PC-3 (cell line): Measurements from ENCODE around the gene DLG2. TPM values are rescaled to one million over a fixed set of nuclear protein-coding genes. Genes with fewer than 3 reads are reported as not detected.

ENCODE experiments used
- ATAC-seq: fragments of 200-7000 bp; cut with Tn5 transposase; 2 replicates; pipeline ENCODE4 v1.9.1; 2020; ENCODE audit warnings: mild to moderate bottlenecking, moderate library complexity
- BruUV-seq: library from RNA; stranded (reverse); fragments of 400-500 nt; replicated peaks from 2 replicates; lab custom pipeline; 2021; lab: Mats Ljungman, UMichigan
- CTCF ChIA-PET: fragments of 300-600 bp; sonication (Branson Sonifier 250); formaldehyde crosslinking; loops from one replicate; lab custom pipeline; 2022; ENCODE audit warnings: antibody characterized with exemption; lab: Charles Lee
- POLR2A ChIA-PET: fragments of 300-600 bp; sonication (Branson Sonifier 250); formaldehyde crosslinking; loops from one replicate; lab custom pipeline; 2022; ENCODE audit warnings: antibody characterized with exemption; ENCODE audit not compliant: unreplicated experiment; lab: Charles Lee
- DNase-seq: peaks from one replicate; pipeline ENCODE4 v3.0.0-alpha.2; 2015
- H2AFZ ChIP-seq: fragments of 300-600 bp; sonication (generic); 2 replicates; pipeline ENCODE4 v1.6.0; 2016; ENCODE audit warnings: antibody characterized with exemption, low read length
- H3F3A ChIP-seq: fragments of 300-600 bp; sonication (generic); one replicate; pipeline ENCODE4 v1.6.0; 2017; ENCODE audit warnings: antibody characterized with exemption, low read length, control low read depth, mild to moderate bottlenecking; ENCODE audit not compliant: unreplicated experiment
- H3K27ac ChIP-seq: fragments of 300-600 bp; sonication (generic); 2 replicates; pipeline ENCODE4 v1.5.1; 2016; ENCODE audit warnings: mild to moderate bottlenecking, low read length
- H3K27me3 ChIP-seq: fragments of 300-600 bp; sonication (generic); 2 replicates; pipeline ENCODE4 v1.6.1; 2016; ENCODE audit warnings: low read length, mixed read lengths
- H3K36me3 ChIP-seq: fragments of 300-600 bp; sonication (generic); 2 replicates; pipeline ENCODE4 v1.6.1; 2016; ENCODE audit warnings: low read depth, mixed run types, low read length, mixed read lengths
- H3K4me1 ChIP-seq: fragments of 300-600 bp; sonication (generic); 2 replicates; pipeline ENCODE4 v1.5.1; 2016; ENCODE audit warnings: low read length; ENCODE audit not compliant: insufficient read depth
- H3K4me2 ChIP-seq: fragments of 300-600 bp; sonication (generic); 2 replicates; pipeline ENCODE4 v1.6.0; 2016; ENCODE audit warnings: low read length
- H3K4me3 ChIP-seq: fragments of 300-600 bp; sonication (generic); 2 replicates; pipeline ENCODE4 v1.5.1; 2016; ENCODE audit warnings: mild to moderate bottlenecking, low read length, mixed read lengths
- H3K79me2 ChIP-seq: fragments of 300-600 bp; sonication (generic); 2 replicates; pipeline ENCODE4 v1.6.1; 2017; ENCODE audit warnings: low read length, mixed read lengths
- H3K9ac ChIP-seq: fragments of 300-600 bp; sonication (generic); 2 replicates; pipeline ENCODE4 v1.6.0; 2016; ENCODE audit warnings: mild to moderate bottlenecking, low read length
- H3K9me2 ChIP-seq: fragments of 300-600 bp; sonication (generic); replicated peaks from 2 replicates; pipeline ENCODE4 v1.6.1; 2016; ENCODE audit warnings: mixed run types, low read length, mixed read lengths
- H3K9me3 ChIP-seq: fragments of 300-600 bp; sonication (generic); 2 replicates; pipeline ENCODE4 v1.6.1; 2016; ENCODE audit warnings: low read length, mixed read lengths
- H4K20me1 ChIP-seq: fragments of 300-600 bp; sonication (generic); 2 replicates; pipeline ENCODE4 v1.6.1; 2016; ENCODE audit warnings: low read length, mixed read lengths
- EZH2 ChIP-seq: fragments of 300-600 bp; sonication (generic); IDR thresholded peaks from one replicate; pipeline ENCODE4 v1.6.1; 2017; ENCODE audit warnings: antibody characterized with exemption, mild to moderate bottlenecking, low read length; ENCODE audit not compliant: unreplicated experiment
- EZH2phosphoT487 ChIP-seq: fragments of 300-600 bp; sonication (generic); IDR thresholded peaks from 2 replicates; pipeline ENCODE4 v1.6.1; 2018; ENCODE audit warnings: mild to moderate bottlenecking, antibody characterized with exemption, low read length, borderline replicate concordance
- intact Hi-C: fragments of 100-400 bp; cut with micrococcal nuclease; formaldehyde crosslinking; loops from 2 replicates; pipeline ENCODE4 v1.9.0; 2023
- total RNA-seq: library from RNA; depleted of rRNA; stranded (reverse); fragments of >200 nt; gene quantifications from 2 replicates; pipeline ENCODE4 v1.2.3, GENCODE V29; 2014
- TF ChIP-seq, protein P1 (sequence below): fragments of 300-600 bp; sonication (generic); conservative IDR thresholded peaks from 2 replicates; pipeline ENCODE4 v1.5.1; 2017; ENCODE audit warnings: antibody characterized with exemption, low read depth, mild to moderate bottlenecking, low read length

Gene DLG2
- total RNA-seq, 1 experiment from 2014 or later = 0.58 TPM

- no peak overlapping the region for H2AFZ ChIP-seq
- POLR2A ChIA-PET = no interaction called here
- no peak overlapping the region for H3K9ac ChIP-seq
These were observed 2062.3 kb downstream of the DLG2 start for GRCh38 chr11:83564870-83565269.

GRCh38 chr11:83558281-83558680 lies 2068.9 kb downstream of the DLG2 start:
- H3K27ac ChIP-seq = no peak overlapping the region
- 0 out of 2 replicates have a peak, but pooled peaks cover 6% of the 10 kb centered on the region for H3K27me3 ChIP-seq
- DNase-seq (no peak), ATAC-seq (no peak)
- H3K9ac ChIP-seq = no peak overlapping the region
- H4K20me1 ChIP-seq = no peaks in the 10 kb centered on the region
- H3K36me3 ChIP-seq = no peaks in the 10 kb centered on the region
- POLR2A ChIA-PET = no interaction called here
- no TSS peak for BruUV-seq
- no peaks in the 10 kb centered on the region for H3K9me2 ChIP-seq
- TF ChIP-seq, protein P1, sequence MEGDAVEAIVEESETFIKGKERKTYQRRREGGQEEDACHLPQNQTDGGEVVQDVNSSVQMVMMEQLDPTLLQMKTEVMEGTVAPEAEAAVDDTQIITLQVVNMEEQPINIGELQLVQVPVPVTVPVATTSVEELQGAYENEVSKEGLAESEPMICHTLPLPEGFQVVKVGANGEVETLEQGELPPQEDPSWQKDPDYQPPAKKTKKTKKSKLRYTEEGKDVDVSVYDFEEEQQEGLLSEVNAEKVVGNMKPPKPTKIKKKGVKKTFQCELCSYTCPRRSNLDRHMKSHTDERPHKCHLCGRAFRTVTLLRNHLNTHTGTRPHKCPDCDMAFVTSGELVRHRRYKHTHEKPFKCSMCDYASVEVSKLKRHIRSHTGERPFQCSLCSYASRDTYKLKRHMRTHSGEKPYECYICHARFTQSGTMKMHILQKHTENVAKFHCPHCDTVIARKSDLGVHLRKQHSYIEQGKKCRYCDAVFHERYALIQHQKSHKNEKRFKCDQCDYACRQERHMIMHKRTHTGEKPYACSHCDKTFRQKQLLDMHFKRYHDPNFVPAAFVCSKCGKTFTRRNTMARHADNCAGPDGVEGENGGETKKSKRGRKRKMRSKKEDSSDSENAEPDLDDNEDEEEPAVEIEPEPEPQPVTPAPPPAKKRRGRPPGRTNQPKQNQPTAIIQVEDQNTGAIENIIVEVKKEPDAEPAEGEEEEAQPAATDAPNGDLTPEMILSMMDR = no peak
- TF ChIP-seq EZH2 = no peak
- no peak for TF ChIP-seq EZH2phosphoT487
- H3K79me2 ChIP-seq = no peaks in the 10 kb centered on the region
- H2AFZ ChIP-seq = no peak overlapping the region
- H3F3A ChIP-seq = no peaks in the 10 kb centered on the region
- no peaks in the 10 kb centered on the region for H3K4me1 ChIP-seq
- no peak overlapping the region for H3K4me2 ChIP-seq
- intact Hi-C loops = no loop called here
- H3K4me3 ChIP-seq = no peak overlapping the region
- H3K9me3 ChIP-seq = no peaks in the 10 kb centered on the region
- CTCF ChIA-PET = no interaction called here

More at GRCh38 chr11:83564870-83565269, 2062.3 kb downstream of the DLG2 start:
- Histone ChIP-seq H3F3A (no peaks in the 10 kb centered on the region), H3K9me2 (no peaks in the 10 kb centered on the region), H3K4me3 (no peak overlapping the region), H3K27ac (no peak overlapping the region), H3K4me2 (no peak overlapping the region), H3K79me2 (no peaks in the 10 kb centered on the region), H4K20me1 (no peaks in the 10 kb centered on the region), H3K27me3 (no peaks in the 10 kb centered on the region), H3K9me3 (no peaks in the 10 kb centered on the region), H3K36me3 (no peaks in the 10 kb centered on the region), H3K4me1 (no peaks in the 10 kb centered on the region)
- no peak for ATAC-seq
- no peak for DNase-seq
- intact Hi-C loops = no loop called here
- TF ChIP-seq EZH2phosphoT487 (no peak), EZH2 (no peak)
- TF ChIP-seq, protein P1 = no peak
- CTCF ChIA-PET = no interaction called here
- no TSS peak for BruUV-seq

- ChIA-PET POLR2A (no interaction called here), CTCF (no interaction called here)
- H3K36me3 ChIP-seq = no peaks in the 10 kb centered on the region
- H2AFZ ChIP-seq = no peak overlapping the region
- H3K9ac ChIP-seq = no peak overlapping the region
- 0 out of 2 replicates have a peak, but pooled peaks cover 6% of the 10 kb centered on the region for H3K27me3 ChIP-seq
- DNase-seq = no peak
- H3K27ac ChIP-seq = no peak overlapping the region
- no peak overlapping the region for H3K4me3 ChIP-seq
- H3K9me2 ChIP-seq = no peaks in the 10 kb centered on the region
- ATAC-seq = no peak
- no peaks in the 10 kb centered on the region for H4K20me1 ChIP-seq
- H3K9me3 ChIP-seq = no peaks in the 10 kb centered on the region
- TF ChIP-seq EZH2phosphoT487 = no peak
- TF ChIP-seq EZH2 = no peak
- TF ChIP-seq, protein P1 = no peak
- intact Hi-C loops = no loop called here
- BruUV-seq = no TSS peak
- H3K4me2 ChIP-seq = no peak overlapping the region
- H3K79me2 ChIP-seq = no peaks in the 10 kb centered on the region
- no peaks in the 10 kb centered on the region for H3F3A ChIP-seq
- H3K4me1 ChIP-seq = no peaks in the 10 kb centered on the region
These were observed 2069.5 kb downstream of the DLG2 start for GRCh38 chr11:83557653-83558052.
